GM21447 (cell line): ENCODE measurements around the gene HBD.
A peak's percentile ranks its signal among the peaks of the same experiment; 100 is the strongest.
"Not testable (repeated sequence)": the region's sequence is repeated elsewhere in the genome, so short reads cannot be mapped to it uniquely, and the experiment has no call there.

Experiments
- ATAC-seq: cut with Tn5 transposase; IDR thresholded peaks from one replicate; pipeline ENCODE4 v1.9.1; 2021; ENCODE audit not compliant: unreplicated experiment

The HBD gene

GRCh38 chr11:5234381-5234834 lies at the start of gene HBD:
HBD (minus strand) TSS chr11:5234483; CDS start chr11:5234433, 50 bp downstream.
- peak; percentile 77 for ATAC-seq

- ATAC-seq = no peak
Measured at GRCh38 chr11:5283882-5284281, 49.6 kb upstream of the HBD start.

- ATAC-seq = no peak
Measured at GRCh38 chr11:5283086-5283485, 48.8 kb upstream of the HBD start.

DNA sequence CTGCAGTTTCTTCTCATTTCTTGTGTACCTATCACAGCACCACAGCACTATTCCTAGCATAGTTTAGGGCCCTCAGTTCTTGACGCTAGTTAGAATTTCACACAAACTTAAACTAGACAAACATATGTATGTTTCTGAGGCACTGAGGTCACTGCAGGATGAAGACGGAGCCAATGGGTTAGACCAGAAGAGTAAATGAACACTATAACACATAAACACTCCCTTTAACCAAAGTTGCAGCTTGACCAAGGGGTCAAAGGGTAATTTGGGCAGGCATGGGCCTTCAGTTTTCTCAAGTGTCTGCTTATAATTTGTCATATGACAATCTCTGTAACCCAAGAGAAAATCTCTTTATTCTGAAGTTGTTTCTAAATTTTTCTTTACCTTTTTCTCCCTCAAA lies 48.3 kb upstream of the HBD start:
- ATAC-seq = no peak

- no peak for ATAC-seq
Measured at GRCh38 chr11:5281596-5281995, 47.3 kb upstream of the HBD start.

DNA sequence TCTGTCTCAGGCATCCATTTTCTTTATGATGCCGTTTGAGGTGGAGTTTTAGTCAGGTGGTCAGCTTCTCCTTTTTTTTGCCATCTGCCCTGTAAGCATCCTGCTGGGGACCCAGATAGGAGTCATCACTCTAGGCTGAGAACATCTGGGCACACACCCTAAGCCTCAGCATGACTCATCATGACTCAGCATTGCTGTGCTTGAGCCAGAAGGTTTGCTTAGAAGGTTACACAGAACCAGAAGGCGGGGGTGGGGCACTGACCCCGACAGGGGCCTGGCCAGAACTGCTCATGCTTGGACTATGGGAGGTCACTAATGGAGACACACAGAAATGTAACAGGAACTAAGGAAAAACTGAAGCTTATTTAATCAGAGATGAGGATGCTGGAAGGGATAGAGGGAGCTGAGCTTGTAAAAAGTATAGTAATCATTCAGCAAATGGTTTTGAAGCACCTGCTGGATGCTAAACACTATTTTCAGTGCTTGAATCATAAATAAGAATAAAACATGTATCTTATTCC lies 46.4 kb upstream of the HBD start:
- ATAC-seq = peak; percentile 87

GRCh38 chr11:5279471-5280090 lies 45.3 kb upstream of the HBD start:
- ATAC-seq = no peak

DNA sequence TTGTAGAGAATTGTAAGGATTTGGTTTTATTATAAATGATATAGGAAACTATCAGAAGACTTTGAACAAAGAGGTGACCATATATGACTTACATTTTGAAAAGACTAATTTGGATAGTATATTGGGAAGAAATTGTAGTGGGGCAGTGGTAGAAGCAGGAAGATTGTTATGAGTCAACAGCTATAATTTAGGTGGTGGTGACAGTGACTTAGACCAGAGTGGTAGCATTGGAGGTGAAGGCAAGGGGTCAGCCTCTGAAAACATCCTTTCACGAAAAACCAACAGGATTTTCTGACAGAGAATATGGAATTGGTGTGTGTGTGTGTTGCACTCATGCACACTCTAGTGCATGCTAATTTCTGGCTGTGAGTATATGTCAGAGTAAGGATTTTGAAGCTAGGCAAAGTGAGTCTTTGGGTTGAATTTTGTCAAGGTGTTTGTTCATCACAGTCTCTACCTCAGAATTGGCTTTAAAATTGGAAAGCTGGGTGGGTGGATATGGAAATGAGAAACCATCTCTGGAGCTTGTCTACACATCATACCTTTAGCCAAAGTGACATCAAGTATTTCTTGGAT lies 43.6 kb upstream of the HBD start:
- ATAC-seq = no peak

- ATAC-seq = no peak
Measured at GRCh38 chr11:5276697-5277096, 42.4 kb upstream of the HBD start.

DNA sequence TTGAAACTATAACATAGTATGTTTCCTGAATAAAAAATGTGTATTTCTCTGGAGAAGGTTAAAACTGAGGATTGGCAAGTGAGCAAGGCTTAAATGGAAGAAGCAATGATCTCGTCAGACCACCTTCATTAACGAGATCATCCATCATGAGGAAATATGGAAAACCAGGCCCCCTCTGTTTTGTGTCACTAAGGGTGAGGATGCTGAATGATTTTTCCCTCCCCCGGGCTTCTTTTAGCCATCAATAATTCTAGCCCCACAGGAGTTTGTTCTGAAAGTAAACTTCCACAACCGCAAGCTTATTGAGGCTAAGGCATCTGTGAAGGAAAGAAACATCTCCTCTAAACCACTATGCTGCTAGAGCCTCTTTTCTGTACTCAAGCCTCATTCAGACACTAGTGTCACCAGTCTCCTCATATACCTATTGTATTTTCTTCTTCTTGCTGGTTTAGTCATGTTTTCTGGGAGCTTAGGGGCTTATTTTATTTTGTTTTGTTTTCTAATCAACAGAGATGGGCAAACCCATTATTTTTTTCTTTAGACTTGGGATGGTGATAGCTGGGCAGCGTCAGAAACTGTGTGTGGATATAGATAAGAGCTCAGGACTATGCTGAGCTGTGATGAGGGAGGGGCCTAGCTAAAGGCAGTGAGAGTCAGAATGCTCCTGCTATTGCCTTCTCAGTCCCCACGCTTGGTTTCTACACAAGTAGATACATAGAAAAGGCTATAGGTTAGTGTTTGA lies 41.3 kb upstream of the HBD start:
- no peak for ATAC-seq

DNA sequence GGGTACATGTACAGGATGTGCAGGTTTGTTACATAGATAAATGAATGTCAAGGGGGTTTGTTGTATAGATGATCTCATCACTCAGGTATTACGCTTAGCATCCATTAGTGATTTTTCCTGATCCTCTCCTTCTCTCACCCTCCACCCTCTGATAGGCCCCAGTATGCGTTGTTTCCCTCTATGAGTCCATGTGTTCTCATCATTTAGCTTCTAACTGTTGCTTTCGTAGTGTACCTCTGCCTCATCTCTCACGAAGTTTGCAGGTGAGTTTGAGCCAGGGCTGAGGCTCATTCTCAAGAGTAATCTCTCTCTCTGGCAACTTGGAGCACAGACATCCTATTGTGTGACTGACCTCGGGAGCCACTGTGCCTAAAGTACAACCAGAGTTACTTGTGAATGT lies 40.1 kb upstream of the HBD start:
- no peak for ATAC-seq

DNA sequence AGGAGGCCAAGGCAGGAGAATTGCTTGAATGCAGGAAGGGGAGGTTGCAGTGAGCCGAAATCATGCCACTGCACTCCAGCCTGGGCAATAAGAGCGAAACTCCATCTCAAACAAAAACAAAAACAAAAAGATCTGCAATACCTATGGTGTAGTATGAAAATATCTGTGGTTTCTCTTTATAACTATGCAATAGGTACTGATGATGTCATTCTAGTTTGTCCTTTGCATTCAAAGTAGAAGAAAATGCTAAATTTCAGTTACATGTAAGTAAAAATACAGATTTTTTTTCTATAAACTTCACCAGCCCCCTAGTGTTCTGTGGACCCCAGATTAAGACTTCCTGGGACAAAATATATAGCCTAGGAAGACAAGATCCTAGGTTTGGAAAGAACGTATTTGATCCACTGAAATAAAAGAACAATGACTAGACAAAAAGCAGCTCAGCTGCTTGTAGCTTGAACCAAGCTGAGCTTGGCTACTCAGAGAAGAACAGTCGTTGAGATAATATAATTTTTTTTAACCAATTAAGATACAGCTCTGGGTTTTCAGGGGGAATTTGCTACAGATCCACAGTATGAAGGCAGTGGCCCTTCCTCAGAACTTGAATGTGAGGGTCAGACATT lies 38.2 kb upstream of the HBD start:
- no peak for ATAC-seq

DNA sequence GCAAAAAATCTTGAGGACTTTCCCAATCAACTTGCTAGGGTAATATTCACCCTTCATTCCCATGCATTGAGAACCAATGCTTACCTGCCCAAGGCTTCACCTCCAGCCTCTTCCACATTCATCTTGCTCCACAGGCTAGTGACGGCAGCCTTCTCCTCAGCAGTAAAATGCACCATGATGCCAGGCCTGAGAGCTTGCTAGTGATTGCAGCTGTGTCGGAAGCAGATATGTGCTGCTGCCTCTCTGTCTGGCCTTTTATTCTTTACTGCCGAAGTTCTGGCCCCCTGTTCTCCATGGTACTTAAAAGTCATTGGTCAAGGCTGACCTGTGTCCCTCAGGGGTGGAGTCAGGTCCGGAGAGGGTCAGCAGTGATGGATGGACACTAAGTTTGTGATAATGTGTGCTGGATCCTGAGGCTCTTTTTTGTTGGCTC lies 35.4 kb upstream of the HBD start, which contains the start of gene HBE1:
TSS of gene HBE1 (minus strand) at position 231 of the 433 bp plus-strand sequence. CDS start at position 176, 55 bp downstream.
- ATAC-seq = no peak

DNA sequence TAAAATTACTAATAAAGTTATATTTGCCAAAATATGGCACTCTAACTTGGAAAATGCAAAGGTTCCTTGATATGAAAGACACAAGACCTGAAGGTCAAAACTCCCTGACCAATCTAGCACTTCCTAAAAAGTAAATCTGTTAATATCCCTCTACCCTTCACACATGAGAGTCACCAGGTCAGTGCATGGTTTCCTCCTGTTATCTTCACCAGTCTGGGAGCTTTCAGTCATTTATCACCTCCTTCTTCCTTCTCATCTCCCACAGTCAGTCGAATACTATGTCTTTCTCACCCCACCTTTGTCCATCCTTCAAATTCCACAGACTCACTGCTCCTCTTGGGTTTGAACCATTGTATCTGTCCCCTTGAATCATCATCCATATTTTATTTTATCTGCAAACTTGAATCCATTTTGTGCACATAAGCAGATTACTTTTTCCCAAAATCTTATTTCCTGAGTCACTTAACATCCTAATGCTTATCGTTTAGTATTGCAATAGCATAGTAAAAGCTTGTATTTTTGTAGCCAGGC lies 32.8 kb upstream of the HBD start:
- no peak for ATAC-seq

DNA sequence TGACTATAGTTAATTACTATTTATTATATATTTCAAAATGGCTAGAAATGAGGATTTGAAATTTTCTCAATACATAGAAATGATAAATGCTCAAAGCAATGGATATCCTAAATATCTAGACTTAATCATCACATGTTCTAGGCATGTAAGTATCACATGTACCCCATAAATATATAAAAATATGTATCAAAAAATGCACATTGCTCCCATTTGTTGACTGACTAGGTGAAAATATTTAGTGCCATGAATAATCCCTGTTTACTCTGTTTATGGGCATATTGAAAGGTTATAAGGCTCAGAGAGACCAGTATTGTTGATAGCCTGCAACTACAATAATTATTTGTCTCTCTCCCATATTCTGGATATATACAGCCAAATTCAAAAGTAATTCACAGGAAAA lies 32.3 kb upstream of the HBD start:
- no peak for ATAC-seq

DNA sequence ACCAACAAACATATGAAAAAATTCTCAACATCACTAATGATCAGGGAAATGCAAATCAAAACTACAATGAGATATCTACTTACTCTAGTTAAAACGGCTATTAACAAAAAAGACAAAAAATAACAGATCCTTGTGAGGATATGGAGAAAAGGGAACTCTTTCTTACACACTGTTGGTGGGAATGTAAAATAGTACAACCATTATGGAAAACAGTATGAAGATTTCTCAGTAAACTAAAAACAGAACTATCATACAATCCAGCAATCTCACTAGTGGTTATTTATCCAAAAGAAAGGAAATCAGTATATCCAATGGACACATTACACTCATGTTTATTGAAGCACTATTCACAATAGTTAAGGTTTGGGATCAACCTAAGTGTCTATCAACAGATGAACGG lies 31.5 kb upstream of the HBD start:
- no peak for ATAC-seq

DNA sequence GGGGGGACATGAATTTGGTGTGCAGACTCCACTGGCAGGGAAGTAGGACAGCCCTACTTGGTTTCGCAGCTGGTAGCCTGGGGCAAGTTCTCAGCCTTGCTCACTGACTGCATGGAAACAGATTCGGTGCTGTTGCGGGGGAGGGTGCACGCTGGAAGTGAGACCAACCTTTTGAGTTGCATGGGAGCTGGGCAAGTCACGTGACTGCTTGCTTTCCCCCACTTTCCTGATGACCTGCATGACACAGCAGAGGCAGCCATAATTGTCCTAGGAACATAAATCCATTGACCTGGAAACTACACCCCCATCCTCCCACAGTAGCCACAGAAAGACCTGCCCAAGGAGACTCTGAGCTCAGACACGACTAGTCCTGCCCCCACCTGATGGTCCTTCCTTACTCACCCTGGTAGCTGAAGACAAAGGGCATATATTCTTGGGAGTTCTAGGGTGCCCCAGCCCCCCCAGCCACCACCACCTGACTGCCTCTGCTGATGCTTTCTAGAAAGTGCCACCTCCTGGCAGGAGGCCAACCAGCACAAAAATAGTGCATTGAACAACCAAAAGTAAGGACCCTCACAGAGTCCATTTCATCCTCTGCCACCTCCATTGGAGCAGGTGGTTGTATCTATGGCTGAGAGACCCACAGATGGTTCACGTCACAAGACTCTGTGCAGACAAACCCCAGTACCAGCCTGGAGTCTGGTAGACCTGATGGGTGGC lies 24.4 kb upstream of the HBD start:
- no peak for ATAC-seq

- no peak for ATAC-seq
Measured at GRCh38 chr11:5257296-5257695, 23.0 kb upstream of the HBD start.

GRCh38 chr11:5254646-5255413 lies 20.5 kb upstream of the HBD start, which contains the start of gene HBG2:
HBG2 (minus strand) TSS chr11:5254781; CDS start chr11:5254728, 53 bp downstream.
- ATAC-seq = not testable (repeated sequence)

GRCh38 chr11:5254023-5254422 lies 19.7 kb upstream of the HBD start:
- ATAC-seq = not testable (repeated sequence)
